GM23338 (cell line): Measurements from ENCODE around the gene SGSH. TPM values are rescaled to one million over a fixed set of nuclear protein-coding genes. Genes with fewer than 3 reads are reported as not detected.

Experiments used
- CREB1 ChIP-seq: fragments of 250-450 bp; sonication (Bioruptor Pico); IDR thresholded peaks from 2 replicates; pipeline ENCODE4 v1.5.0; 2020; ENCODE audit warnings: low read depth, mild to moderate bottlenecking, moderate library complexity
- EZH2 ChIP-seq: fragments of 200-600 bp; sonication (generic); IDR thresholded peaks from one replicate; pipeline ENCODE4 v1.8.0; 2017; ENCODE audit warnings: antibody characterized with exemption, mild to moderate bottlenecking, low read depth; ENCODE audit not compliant: unreplicated experiment
- EZH2phosphoT487 ChIP-seq: fragments of 200-600 bp; sonication (generic); IDR thresholded peaks from one replicate; pipeline ENCODE4 v1.8.1; 2018; ENCODE audit warnings: antibody characterized with exemption; ENCODE audit not compliant: unreplicated experiment
- JUNB ChIP-seq: IDR thresholded peaks from one replicate; pipeline ENCODE4 v1.6.1; 2016; ENCODE audit warnings: antibody characterized with exemption; ENCODE audit not compliant: unreplicated experiment
- STAT1 ChIP-seq: IDR thresholded peaks from one replicate; pipeline ENCODE4 v1.6.1; 2016; ENCODE audit warnings: antibody characterized with exemption; ENCODE audit not compliant: unreplicated experiment
- ZNF114 ChIP-seq: fragments of 250-450 bp; sonication (Bioruptor Pico); IDR thresholded peaks from 2 replicates; pipeline ENCODE4 v1.5.0; 2020; ENCODE audit warnings: mild to moderate bottlenecking, moderate library complexity
- ZNF331 ChIP-seq: fragments of 250-450 bp; sonication (Bioruptor Pico); IDR thresholded peaks from 2 replicates; pipeline ENCODE4 v1.5.0; 2020; ENCODE audit warnings: low read depth, mild to moderate bottlenecking, moderate library complexity
- polyA plus RNA-seq: library from polyadenylated mRNA; unstranded; fragments of >200 nt; fragmentation: Nextera tagmentation; extraction: Ambion mirVana; gene quantifications from 2 replicates; pipeline ENCODE4 v1.2.1, GENCODE V29; 2016
- total RNA-seq: library from RNA; depleted of rRNA; stranded (reverse); fragments of >200 nt; shearing (Covaris generic); gene quantifications from 2 replicates; pipeline ENCODE4 v1.2.3, GENCODE V29; 2014
- TF ChIP-seq, protein P1 (sequence below): fragments of 250-450 bp; sonication (Bioruptor Pico); IDR thresholded peaks from 2 replicates; pipeline ENCODE4 v1.5.0; 2020; ENCODE audit warnings: mild to moderate bottlenecking, moderate library complexity
- TF ChIP-seq, protein P2 (sequence below): IDR thresholded peaks from 2 replicates; pipeline ENCODE4 v1.6.1; 2016; ENCODE audit warnings: antibody characterized with exemption

SGSH gene
- total and polyA plus RNA-seq, 2 experiments from 2014 or later = 9.6 to 17.5 TPM

DNA sequence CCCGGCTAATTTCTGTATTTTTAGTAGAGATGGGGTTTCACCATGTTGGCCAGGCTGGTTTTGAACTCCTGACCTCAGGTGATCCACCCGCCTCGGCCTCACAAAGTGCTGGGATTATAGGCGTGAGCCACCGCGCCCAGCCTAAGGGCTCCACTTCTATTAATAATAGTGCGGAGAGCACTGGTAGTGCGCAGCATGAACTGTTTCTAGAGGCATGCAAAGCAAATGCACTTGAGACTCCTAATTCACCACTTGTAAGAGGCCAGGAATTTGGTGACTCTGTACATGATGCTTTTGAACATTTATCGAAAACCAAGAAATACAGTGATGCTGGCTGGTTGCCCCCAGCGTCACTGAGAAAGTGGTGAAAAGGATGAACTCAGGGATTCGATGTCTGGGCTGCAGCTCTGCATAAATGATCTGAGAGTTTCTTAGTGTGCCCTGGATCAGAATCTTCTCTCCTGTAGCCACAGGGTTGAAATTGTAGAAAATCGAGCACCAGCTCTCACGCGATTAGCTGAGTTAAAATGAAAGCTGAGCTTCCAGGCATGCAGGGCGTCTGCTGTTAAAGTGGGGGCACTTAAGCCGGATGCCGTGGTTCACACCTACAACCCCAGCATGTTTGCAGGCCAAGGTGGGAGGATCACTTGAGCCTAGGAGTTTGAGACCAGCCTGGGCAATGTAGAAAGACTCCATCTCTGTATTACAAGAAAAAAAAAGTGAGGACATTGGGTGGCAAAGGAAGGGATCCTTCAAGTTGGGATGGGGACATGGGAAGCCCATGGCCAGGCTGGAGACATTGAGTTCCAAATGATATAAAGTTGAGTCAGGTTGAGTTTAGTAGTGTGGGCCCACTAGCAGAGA, 45.3 kb upstream of the SGSH start (continued):
- TF ChIP-seq, protein P1, sequence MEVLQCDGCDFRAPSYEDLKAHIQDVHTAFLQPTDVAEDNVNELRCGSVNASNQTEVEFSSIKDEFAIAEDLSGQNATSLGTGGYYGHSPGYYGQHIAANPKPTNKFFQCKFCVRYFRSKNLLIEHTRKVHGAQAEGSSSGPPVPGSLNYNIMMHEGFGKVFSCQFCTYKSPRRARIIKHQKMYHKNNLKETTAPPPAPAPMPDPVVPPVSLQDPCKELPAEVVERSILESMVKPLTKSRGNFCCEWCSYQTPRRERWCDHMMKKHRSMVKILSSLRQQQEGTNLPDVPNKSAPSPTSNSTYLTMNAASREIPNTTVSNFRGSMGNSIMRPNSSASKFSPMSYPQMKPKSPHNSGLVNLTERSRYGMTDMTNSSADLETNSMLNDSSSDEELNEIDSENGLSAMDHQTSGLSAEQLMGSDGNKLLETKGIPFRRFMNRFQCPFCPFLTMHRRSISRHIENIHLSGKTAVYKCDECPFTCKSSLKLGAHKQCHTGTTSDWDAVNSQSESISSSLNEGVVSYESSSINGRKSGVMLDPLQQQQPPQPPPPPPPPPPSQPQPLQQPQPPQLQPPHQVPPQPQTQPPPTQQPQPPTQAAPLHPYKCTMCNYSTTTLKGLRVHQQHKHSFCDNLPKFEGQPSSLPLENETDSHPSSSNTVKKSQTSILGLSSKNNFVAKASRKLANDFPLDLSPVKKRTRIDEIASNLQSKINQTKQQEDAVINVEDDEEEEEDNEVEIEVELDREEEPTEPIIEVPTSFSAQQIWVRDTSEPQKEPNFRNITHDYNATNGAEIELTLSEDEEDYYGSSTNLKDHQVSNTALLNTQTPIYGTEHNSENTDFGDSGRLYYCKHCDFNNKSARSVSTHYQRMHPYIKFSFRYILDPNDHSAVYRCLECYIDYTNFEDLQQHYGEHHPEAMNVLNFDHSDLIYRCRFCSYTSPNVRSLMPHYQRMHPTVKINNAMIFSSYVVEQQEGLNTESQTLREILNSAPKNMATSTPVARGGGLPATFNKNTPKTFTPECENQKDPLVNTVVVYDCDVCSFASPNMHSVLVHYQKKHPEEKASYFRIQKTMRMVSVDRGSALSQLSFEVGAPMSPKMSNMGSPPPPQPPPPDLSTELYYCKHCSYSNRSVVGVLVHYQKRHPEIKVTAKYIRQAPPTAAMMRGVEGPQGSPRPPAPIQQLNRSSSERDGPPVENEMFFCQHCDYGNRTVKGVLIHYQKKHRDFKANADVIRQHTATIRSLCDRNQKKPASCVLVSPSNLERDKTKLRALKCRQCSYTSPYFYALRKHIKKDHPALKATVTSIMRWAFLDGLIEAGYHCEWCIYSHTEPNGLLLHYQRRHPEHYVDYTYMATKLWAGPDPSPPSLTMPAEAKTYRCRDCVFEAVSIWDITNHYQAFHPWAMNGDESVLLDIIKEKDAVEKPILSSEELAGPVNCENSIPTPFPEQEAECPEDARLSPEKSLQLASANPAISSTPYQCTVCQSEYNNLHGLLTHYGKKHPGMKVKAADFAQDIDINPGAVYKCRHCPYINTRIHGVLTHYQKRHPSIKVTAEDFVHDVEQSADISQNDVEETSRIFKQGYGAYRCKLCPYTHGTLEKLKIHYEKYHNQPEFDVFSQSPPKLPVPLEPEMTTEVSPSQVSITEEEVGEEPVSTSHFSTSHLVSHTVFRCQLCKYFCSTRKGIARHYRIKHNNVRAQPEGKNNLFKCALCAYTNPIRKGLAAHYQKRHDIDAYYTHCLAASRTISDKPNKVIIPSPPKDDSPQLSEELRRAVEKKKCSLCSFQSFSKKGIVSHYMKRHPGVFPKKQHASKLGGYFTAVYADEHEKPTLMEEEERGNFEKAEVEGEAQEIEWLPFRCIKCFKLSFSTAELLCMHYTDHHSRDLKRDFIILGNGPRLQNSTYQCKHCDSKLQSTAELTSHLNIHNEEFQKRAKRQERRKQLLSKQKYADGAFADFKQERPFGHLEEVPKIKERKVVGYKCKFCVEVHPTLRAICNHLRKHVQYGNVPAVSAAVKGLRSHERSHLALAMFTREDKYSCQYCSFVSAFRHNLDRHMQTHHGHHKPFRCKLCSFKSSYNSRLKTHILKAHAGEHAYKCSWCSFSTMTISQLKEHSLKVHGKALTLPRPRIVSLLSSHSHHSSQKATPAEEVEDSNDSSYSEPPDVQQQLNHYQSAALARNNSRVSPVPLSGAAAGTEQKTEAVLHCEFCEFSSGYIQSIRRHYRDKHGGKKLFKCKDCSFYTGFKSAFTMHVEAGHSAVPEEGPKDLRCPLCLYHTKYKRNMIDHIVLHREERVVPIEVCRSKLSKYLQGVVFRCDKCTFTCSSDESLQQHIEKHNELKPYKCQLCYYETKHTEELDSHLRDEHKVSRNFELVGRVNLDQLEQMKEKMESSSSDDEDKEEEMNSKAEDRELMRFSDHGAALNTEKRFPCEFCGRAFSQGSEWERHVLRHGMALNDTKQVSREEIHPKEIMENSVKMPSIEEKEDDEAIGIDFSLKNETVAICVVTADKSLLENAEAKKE (CRISPR knock-in tag) = no peak
- no peak for TF ChIP-seq ZNF331
- no peak for TF ChIP-seq ZNF114
- TF ChIP-seq JUNB = no peak
- TF ChIP-seq, protein P2, sequence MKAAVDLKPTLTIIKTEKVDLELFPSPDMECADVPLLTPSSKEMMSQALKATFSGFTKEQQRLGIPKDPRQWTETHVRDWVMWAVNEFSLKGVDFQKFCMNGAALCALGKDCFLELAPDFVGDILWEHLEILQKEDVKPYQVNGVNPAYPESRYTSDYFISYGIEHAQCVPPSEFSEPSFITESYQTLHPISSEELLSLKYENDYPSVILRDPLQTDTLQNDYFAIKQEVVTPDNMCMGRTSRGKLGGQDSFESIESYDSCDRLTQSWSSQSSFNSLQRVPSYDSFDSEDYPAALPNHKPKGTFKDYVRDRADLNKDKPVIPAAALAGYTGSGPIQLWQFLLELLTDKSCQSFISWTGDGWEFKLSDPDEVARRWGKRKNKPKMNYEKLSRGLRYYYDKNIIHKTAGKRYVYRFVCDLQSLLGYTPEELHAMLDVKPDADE = no peak
- TF ChIP-seq EZH2phosphoT487 = no peak
- TF ChIP-seq EZH2 = no peak
- TF ChIP-seq CREB1 (CRISPR knock-in tag) = no peak
- TF ChIP-seq STAT1 = no peak
